ENCODE data around the gene SMIM32.

The SMIM32 gene

DNA sequence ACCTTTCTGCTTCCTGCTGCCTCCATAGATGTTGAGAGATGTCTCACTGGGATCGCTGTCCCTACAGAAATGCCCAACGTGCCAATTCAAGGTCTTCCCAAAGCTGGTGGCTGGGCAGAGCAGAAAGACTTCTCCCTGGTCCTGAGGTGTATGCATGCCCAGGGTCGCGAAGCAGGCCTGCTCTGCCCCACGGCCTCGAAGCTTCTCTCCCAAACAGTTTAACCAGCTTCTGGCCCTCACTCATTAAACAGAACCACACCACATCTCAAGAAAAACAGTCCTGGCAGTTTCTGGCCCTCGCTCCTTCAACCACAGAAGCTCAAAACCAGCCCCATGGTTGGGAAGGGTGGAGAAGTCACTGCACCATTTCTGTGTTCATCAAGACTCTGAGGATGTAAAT is 14.7 kb upstream of the SMIM32 start:
- DNase-seq (ENCODE audit: low read depth) = no peak

DNA sequence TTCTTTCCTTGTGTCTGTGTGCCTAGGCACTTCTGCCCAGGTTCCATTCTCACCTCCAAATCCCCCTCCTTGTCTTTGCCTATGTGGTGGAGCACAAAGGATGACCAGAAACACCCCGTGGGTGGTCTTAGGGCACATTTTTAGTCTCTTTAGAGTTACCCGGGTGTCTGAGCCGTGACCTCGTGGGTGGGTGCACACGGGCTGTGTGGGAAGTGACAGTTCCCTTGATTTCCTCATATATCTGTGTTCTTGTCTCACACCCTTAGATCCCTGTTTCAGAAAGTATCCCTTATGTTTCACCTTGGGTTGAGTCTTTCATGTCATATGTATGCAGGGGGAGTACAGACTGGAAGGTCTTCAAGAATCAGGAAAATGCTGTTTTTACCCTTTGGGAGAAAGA is 13.4 kb upstream of the SMIM32 start:
- DNase-seq (ENCODE audit: low read depth) = no peak

DNA sequence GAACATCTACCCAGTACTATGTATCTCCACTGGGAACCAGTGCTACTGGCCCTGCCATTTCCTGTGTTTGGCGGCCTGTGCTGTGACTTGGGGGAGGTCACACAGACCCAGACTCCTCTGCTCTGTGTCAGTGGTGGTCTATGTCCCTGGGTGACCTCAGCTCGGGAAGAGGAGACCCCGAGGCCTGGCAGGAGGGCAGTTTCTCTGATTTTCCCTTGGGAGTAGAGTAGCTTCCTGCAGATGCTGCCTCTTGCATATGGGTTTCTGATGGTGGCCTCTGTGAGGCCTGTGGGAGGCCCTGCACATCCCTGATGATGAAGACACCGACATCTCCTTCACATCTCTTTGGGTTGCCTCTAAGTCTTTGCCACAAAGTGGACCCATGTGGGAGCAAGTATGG is 13.0 kb upstream of the SMIM32 start:
- no peak for DNase-seq (ENCODE audit: low read depth)

DNA sequence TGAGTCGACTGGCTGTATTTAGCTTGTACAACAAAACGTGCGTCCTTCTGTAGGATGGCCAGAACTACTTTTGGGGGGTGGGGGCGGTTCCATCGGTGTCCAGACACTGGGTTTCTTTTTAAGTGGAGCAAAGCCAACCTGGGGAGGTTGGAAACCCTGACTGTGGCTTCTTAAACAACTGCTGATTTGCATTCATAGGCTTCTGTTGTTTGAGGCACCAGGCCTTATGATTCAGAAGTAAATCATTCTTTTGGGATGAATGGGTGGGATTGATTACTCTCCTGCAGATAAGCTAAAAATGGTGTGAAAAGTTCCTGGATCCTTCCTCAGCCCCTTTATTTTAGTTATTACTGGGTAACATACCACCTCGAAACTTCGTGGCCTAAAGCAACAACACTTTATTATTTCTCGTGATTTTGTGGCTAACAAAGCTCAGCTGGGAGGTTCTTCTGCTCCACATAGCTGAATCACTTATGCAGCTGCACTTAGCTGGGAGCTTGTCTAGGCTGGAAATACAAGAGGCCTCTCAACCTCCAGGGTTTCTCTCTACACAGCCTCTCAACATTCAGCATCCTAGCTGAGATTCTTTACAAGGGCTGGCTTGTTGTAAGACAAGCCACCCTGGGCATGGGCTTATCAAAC is 12.2 kb upstream of the SMIM32 start:
- DNase-seq (ENCODE audit: low read depth) = no peak

DNA sequence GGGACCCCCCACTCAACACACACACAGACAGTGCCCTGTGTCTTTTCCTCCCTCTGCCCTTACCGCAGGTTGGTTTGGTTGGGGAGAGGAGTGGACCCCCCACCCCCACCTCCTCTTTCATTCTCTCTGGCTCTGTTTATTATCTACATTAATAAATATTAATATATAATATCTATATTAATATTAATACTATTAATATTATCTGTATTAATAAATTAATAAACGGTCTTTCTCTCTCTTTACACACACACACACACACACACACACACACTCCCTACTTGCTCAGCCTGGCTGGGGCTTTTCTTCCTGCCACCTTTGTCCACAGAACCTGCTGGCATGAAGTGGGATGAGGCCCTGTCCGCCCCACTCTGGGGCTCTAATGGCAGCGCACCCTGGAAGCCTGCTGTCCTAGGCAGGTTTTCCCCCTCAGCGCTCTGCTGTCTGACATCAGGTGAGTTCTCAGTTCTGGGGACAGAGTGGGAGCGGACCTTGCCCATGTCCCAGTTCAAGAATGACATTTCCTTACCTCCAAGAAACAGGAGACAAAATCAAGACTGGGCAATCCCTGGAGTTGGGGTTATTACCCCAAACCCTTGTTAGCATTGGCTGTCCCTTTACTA is 10.5 kb upstream of the SMIM32 start:
- DNase-seq (ENCODE audit: low read depth) = no peak

DNA sequence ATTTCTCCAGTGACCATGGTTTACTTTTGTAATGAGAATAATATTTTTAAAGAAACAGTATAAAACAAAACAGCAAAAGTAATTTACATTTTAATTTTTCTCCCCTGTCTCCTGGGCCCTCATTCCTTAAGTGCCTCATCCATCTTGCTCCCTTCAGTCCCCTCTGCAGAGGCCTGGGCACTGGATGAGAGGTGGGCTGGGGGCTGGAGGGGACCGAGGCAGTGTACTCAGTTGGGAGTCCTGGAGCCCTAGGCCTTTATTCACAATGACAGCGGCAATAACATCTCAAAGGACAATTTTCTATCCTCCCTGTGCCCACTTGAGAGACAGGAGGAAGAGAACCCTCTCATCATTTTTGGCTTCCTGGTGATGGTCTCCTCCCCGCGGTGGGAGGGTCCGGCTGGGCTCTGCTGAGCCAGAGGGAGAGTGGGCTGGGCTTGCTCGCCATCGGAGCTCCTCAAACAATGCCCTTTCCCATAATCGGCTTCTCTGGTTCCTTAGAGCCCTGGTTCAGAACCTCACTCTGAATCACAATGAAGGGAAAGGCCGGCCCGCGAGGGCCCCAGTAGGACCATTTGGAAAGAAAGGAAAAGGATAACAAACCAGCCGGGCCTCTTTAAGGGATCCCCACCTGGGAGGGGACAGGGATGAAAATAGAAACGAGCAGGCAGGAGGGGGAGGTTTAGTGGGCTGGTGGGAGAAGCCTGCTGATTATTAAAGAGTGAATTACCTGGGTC is 9.7 kb upstream of the SMIM32 start:
- DNase-seq (ENCODE audit: low read depth) = no peak

DNA sequence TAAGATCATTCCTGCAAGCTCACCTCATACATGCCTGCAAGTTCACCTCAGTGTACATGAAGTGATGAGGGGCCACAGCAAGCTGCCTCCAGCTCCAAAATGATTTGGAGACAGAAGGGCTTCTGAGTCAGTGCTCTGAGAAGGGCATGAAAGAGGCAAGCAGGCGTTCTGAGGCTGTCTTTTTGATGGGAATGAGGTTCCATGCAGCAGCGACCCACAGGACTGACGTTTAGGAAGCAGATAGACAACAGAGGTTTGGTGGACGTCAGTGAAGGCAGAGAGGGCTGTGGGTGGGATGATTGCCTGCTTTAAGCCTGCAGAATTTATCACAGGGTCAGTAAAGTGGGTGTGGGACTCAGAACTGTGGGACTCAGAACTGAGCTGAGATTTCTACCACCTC is 8.9 kb upstream of the SMIM32 start:
- DNase-seq (ENCODE audit: low read depth) = no peak

DNA sequence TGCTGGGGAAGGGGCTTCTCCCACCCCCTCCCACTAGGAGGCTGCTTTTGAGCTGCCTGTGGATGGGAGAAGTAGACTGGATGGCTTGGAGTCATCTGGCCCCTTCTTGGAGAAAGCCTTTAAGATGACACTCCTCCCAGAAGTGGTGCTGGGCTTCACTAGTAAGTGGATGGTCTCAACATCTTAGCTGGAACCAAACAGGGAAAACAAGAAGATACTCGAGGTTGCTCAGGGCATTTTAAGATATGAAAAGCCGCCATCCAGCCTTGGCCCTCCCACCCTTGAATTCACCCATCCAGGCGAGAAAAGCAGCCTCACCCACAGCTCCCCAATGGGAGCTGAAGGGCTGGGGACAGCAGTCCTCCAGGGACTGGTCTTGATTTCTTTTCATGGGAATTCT is 7.8 kb upstream of the SMIM32 start:
- no peak for DNase-seq (ENCODE audit: low read depth)

DNA sequence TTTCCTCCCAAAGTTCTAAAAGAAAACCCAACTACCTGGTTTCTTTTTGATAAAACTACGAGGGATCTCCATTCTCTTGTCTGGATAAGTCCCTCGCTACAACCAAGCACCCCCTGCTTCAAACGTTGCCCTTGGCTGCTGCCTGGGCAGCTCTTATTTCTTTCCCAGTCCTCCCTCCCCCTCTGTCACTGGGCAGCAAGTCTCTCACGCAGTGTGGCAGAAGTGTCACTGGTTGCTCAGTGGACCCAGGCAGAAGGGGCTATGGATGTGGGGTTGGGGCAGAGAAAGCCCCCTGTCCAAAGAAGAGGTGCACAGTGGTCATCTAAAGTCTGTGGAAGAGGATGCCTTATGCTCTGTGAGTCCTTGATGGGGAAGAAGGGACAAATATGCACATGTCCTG is 7.2 kb upstream of the SMIM32 start:
- DNase-seq (ENCODE audit: low read depth) = no peak

DNA sequence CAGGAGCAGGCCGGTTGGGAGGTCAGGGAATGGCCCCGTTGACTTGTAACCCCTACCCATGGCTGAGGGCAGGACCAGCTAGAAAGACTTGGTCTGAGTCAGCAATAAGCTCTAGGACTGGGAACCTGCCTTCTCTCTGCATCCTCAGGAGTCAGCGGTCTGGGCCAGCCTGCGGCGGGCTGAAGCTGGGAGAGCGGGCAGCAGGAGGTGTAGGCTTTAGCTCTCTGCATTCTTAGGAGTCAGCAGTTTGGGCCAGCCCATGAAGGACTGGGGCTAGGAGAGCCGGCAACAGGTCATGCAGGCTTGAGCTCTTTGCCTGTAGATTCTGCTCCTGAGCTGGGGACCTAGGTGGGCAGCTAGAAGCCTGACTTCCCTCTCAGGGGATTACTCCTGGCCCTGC is 6.4 kb upstream of the SMIM32 start:
- DNase-seq (ENCODE audit: low read depth) = no peak

DNA sequence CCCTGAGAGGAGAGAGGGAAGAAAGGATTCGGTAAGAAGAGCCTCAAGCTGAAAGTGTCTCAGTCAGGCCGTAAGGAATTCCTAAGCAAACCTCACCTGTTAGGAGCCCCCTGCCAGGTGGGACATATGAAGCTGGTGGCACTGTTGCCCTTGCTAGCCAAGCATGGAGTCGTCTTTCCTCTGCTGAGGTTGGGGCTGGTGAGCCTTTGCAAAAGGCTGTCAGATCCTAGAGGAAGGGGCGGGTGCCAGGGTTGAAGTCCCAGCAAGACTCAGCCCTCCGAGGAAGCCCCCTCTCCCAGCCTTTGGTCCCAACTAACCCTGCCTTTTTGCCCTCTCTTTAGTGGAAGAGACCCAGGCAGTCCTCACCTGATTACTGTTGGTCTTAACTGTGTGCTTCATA is 5.5 kb upstream of the SMIM32 start:
- DNase-seq (ENCODE audit: low read depth) = no peak

DNA sequence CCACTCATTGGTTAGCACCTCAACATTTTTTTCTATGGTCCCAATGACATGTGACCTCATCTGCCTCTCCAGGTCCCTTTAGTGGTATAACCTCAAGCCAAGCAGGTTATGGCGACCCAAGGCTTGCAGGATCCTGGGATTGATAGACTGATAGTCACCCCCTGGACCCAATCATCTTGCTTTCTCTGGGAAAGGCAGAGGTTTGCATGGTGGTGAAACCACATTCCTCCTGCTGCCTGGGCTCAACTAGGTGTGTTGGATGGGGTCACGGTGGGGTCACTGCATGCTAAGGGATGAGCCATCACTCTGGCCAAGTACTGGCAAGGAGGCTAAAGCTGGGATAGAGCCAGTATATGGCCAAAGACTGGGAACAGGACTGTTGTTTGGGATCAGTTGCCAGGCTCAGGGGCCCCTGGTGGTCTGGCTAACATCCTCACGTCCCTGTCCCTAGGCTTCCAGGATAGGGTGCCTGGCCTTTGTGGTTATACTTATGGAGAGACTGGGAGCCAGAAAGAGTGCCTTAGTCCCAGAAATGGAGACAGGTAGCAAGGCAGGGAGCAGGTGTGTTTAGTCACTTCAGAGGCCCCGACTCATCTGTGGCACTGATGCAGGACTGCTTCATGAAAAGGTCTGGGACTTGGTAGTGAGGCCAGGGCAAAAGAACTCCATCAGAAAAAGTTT is 4.6 kb upstream of the SMIM32 start:
- no peak for DNase-seq (ENCODE audit: low read depth)

DNA sequence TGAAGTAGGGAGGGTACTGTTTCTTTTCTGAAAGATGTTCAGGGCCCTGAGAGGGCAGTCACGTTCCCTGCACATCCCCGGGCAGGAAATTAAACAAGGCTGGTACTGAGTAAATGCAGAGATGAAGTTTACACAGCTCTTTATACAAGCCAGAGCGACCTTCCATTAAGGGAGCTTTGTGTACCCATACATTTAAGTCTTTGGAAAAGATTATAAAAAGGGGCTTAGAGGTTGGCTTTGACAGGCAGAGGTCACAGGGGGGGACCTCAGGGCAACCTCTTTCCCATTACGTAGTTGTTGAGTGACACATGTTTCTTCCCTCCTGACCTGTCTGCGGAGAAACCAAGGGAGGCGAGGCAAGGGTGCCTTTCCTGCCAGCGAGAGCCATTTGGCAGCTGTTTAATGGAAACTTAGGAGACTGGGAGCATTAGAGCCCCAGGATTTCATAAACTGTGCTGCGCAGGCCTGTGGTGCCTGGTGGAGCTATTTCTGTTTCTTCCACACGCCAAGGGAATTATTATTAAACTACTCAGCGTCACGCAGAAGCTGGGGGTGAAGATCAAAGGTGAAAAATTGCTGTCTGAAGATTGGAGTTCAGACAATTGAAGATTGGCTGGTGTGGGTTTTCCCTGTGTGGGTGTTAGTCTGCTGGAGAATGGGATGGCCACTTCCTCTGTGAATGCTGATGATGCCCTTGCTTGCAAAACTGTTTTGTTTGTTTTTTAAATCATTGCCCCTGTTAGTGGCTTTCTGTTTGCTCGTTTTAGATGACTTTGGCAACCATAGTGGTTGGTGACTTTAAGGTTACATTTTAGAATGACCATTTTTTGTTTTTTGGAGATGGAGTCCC is 3.2 kb upstream of the SMIM32 start:
- DNase-seq (ENCODE audit: low read depth) = no peak

DNA sequence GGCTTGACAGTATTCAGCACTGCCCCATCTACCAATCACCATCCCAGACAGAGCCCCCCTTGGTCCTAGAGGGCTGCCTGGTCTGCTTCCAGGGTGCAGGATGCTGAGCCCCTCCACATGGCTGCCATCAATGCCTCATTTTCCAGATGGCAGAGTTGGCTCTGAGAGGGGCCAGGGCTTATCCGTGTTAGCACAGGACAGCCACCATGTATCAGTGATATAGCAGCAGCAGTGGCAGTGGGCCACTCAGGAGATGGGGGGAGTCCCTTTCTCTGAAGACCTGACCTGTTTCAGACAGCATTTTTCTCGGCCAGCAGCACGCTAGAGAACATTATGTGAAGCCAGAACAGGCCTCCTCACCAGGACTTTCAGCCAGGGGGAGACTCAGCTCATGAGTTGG is 1.6 kb upstream of the SMIM32 start:
- DNase-seq (ENCODE audit: low read depth) = no peak

DNA sequence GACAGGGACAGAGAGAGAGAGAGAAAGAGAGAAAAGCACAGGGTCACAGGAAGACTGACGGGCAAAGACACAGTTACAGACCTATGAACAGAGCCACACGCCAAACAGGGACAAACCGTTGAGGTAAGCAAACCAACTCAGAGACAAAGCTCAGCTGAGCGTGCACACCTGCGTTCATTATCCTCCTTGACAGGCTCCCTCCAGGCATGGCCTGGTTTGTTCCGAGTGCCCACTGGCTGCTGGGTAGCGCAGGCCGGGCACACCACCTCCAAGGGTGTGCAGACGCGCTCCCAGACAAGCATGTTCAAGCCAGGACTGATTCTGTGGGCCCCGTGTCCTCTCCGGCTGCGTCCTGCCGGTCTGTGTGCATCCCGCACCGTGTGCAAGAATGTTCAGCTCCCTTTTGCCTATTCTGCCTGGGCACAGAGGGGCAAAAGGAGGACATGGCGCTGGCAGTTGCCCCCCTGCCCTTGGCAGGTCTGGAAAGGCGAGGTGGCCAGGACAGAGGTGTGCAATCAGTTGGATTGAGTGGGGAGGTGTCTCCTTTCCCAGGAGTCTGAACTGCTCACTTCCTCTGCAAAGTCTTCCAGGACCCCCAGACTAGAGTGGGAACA is 467 bp upstream of the SMIM32 start:
- DNase-seq (ENCODE audit: low read depth) = no peak

DNA sequence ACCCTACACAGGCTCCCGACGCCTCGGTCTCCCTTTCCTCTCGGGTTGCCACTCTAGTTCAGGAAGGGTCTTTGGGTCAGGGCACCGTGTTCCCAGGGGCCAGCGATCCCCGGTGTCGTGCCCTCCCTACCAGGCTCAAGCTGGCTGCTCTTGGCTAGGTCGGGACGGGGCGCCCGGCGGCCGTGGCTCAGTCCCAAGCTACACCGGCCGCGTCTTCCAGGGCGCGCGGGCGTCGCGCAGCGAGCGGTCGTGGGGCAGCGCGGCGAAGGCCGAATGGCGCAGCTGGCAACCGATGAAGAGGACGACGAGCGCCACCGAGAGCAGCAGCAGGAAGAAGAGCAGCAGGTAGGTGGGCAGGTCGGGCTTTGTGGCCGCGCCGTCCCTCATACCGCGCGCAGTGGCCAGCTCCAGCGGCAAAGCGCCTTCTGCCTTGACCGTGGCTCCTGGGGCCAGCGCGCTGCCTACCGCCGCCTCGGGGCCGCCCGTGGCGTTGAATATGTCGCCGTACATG is 892 bp downstream of the SMIM32 start:
- DNase-seq (ENCODE audit: low read depth) = no peak

DNA sequence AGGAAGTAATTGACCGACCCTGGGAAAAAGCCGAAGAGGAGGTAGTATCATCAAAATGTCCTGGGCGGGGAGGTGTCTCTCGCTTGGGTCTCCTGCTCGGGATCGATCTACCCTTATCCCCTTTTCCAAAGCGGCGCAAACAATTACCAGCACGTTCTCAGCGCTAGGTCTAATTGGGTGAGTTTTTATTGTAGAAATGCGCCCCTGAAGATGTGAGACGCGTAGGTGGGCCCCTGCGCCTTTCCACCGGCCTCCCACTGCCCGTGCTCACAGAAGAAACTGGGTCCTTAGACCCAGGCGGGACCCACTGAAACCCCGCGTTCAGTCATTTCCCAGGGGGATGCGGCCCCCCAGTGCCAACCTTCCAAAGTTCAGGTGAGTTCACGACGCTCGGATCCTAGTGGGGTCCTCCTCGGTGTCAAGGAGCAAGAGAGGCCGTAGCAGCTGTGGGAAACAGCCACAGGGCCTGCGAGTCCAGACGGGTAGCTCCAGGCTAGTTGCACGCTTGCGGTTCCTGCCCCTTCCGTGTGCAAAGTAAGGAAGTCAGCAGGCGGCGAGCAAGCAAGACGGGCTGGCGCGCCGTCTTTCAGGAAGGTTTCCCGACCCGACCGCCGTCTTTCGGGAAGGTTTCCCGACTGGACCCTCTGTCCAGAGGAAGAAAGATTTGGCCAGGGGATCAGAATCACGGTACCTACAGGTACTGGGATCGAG is 1.5 kb downstream of the SMIM32 start:
- no peak for DNase-seq (ENCODE audit: low read depth)

DNA sequence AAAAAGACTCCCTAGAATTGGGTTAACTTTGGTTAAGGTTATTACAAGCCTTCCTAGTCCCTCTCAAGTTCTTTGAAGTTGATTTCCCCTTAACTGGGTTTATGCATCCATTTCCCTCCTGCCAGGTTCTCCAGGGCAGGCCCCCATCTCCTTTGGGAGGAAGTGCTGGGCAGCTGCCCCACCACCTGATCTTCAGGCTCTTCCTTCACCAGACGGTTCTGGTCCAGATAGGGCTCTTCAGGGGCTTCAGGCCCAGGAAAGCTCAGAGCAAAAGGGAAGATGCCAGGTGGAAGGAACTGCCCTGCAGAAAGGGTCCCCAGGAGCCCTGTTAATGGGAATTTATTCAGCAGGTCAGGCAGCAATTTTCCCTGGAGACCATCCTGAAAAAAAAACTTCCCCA is 2.1 kb downstream of the SMIM32 start:
- DNase-seq (ENCODE audit: low read depth) = no peak

DNA sequence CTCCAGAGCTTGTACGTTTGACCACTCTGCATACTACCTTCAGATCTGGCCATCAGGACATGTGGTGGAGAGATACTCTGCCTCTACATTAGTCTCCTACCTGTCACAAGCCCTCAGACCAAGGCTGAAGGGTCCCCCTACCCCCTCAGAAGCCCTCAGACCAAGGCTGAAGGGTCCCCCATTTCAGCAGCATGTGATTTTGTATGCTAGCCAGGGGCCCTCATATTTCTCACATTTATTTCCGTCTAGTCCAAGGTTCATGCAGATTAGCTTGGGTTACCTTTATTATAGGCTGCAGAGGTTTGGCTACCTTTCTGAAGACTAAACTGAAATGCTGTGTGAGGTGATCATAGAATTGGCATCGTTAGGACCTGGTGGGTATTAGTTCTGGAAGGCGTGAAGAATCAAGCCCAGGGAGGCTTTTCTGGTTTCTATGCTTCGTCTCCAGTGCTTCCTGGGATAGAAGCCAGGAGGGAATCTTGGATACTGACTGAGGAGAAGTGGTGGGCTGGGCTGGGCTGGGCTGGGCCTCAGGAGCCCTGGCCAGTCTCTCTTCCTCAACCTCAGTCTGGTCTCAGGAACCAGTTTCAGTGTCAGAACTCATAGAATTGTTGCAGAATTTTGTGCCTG is 2.8 kb downstream of the SMIM32 start:
- no peak for DNase-seq (ENCODE audit: low read depth)

DNA sequence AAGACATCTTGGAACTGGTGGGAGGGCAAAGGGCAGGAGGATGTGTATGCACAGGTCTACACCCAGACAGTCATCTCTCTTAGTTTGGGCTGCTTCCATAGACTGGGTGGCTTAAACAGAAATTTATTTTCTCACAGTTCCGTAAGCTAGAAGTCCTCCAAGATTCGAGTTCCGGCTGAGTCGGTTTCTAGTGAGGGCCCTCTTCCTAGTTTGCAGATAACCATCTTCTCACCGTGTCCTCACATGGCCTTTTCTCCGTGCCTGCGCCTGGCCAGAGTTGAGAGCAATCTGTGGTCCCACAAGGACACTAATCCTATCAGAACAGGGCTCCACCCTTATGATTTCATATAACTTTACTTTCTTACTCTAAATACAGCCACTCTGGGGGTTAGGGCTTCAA is 4.1 kb downstream of the SMIM32 start:
- DNase-seq (ENCODE audit: low read depth) = no peak

All from GM04503 (cell line).